Tibial nerve (tissue), 4 donors: ENCODE data around the gene LPIN1. TPM values are rescaled to one million over a fixed set of nuclear protein-coding genes. Genes with fewer than 3 reads are reported as not detected.

ENCODE experiments used
- DNase-seq, 2 donors: peaks; one replicate each; pipeline ENCODE4 v3.0.0-alpha.2; 2019; ENCODE audit warnings: low spot score in 2 of 2
- H3K27ac ChIP-seq, 4 donors: fragments of 200-600 bp; sonication (generic) in 3 of 4; one replicate each; pipeline ENCODE4 v1.5.1; 2017 to 2019; ENCODE audit warnings: mild to moderate bottlenecking in 1 of 4
- H3K27me3 ChIP-seq, 2 donors: fragments of 200-600 bp; sonication (generic) in 1 of 2; one replicate each; pipeline versions ENCODE4 v1.5.1 to v1.6.0; 2017 to 2019
- H3K36me3 ChIP-seq, 3 donors: fragments of 200-600 bp; sonication (generic); one replicate each; pipeline ENCODE4 v1.5.1; 2018 to 2019
- H3K4me1 ChIP-seq, 4 donors: fragments of 200-600 bp; sonication (generic) in 3 of 4; one replicate each; pipeline ENCODE4 v1.5.1; 2017 to 2019
- H3K4me3 ChIP-seq, 4 donors: fragments of 200-600 bp; sonication (generic) in 3 of 4; one replicate each; pipeline ENCODE4 v1.5.1; 2017 to 2019; ENCODE audit warnings: mild to moderate bottlenecking in 1 of 4, moderate library complexity in 1 of 4
- H3K9me3 ChIP-seq, 4 donors: fragments of 200-600 bp; sonication (generic) in 3 of 4; one replicate each; pipeline ENCODE4 v1.5.1; 2017 to 2019
- CTCF ChIP-seq, 5 experiments: fragments of 200-600 bp in 3 of 5; fragments of 450-650 bp in 2 of 5; sonication (generic) in 3 of 5; IDR thresholded peaks; one replicate each; pipeline ENCODE4 v1.5.1; 2016 to 2019; ENCODE audit warnings: antibody characterized with exemption in 5 of 5, mild to moderate bottlenecking in 3 of 5, moderate library complexity in 2 of 5
- EP300 ChIP-seq, 2 donors: sonication (generic); formaldehyde crosslinking; IDR thresholded peaks; one replicate each; pipeline ENCODE4 v1.6.1; 2017; ENCODE audit warnings: antibody characterized with exemption in 2 of 2, mild to moderate bottlenecking in 1 of 2
- POLR2A ChIP-seq, 2 donors: fragments of 450-650 bp; IDR thresholded peaks; one replicate each; pipeline ENCODE4 v1.6.1; 2017; ENCODE audit warnings: antibody characterized with exemption in 2 of 2, mild to moderate bottlenecking in 2 of 2, moderate library complexity in 2 of 2
- WGBS, 2 donors: methylation state at CpG; one replicate each; pipeline ENCODE4 v1.1.5; 2018; 5-methylcytosine and 5-hydroxymethylcytosine counted together
- total RNA-seq, 4 donors: library from RNA; depleted of rRNA; stranded (reverse); fragments of >200 nt; gene quantifications; one replicate each; pipeline ENCODE4 v1.1.0, GENCODE V29; 2016

LPIN1 gene
- total RNA-seq, 4 donors from 2014 or later, result 170 to 202 (median 172) TPM

- TF ChIP-seq EP300 (IDR thresholded peaks at IDR 0.05), result no peak
- TF ChIP-seq POLR2A (IDR thresholded peaks at IDR 0.05), result no peak
- no peak for TF ChIP-seq CTCF (IDR thresholded peaks at IDR 0.05)
- WGBS, 2 donors, result 89 to 92% methylated on average over 9 of the region's 9 CpGs
- H3K27me3 ChIP-seq, result no peaks in the 10 kb centered on the region
- peaks cover 0 to 12% (median 0%) of the 10 kb centered on the region in 4 donors for H3K4me1 ChIP-seq
- DNase-seq, result no peak
- no peaks in the 10 kb centered on the region for H3K9me3 ChIP-seq
- H3K27ac ChIP-seq, result no peak overlapping the region
- no peak overlapping the region for H3K4me3 ChIP-seq
- H3K36me3 ChIP-seq, result peaks cover 0 to 99% (median 0%) of the 10 kb centered on the region in 3 donors
Measured at GRCh38 chr2:11785611-11785940, 39.1 kb downstream of the LPIN1 start.

- no peak for DNase-seq
- Histone ChIP-seq H3K27me3 (no peaks in the 10 kb centered on the region), H3K4me1 (peaks cover 0 to 12% (median 0%) of the 10 kb centered on the region in 4 donors), H3K27ac (no peak overlapping the region), H3K4me3 (no peak overlapping the region), H3K36me3 (peaks cover 0 to 99% (median 0%) of the 10 kb centered on the region in 3 donors), H3K9me3 (no peaks in the 10 kb centered on the region)
- WGBS, 2 donors, result 90 to 91% methylated on average over 9 of the region's 9 CpGs
- TF ChIP-seq EP300 (IDR thresholded peaks at IDR 0.05) (no peak), CTCF (IDR thresholded peaks at IDR 0.05) (no peak), POLR2A (IDR thresholded peaks at IDR 0.05) (no peak)
Measured at GRCh38 chr2:11786191-11786590, 39.8 kb downstream of the LPIN1 start.

GRCh38 chr2:11786592-11786991 lies 40.2 kb downstream of the LPIN1 start:
- DNase-seq, result no peak
- no peaks in the 10 kb centered on the region for H3K9me3 ChIP-seq
- no peaks in the 10 kb centered on the region for H3K27me3 ChIP-seq
- peaks cover 0 to 98% (median 3%) of the 10 kb centered on the region in 3 donors for H3K36me3 ChIP-seq
- no peak overlapping the region for H3K27ac ChIP-seq
- no peak overlapping the region for H3K4me3 ChIP-seq
- H3K4me1 ChIP-seq, result peaks cover 0 to 12% (median 0%) of the 10 kb centered on the region in 4 donors
- TF ChIP-seq CTCF (IDR thresholded peaks at IDR 0.05) (no peak), POLR2A (IDR thresholded peaks at IDR 0.05) (no peak), EP300 (IDR thresholded peaks at IDR 0.05) (no peak)
- WGBS, 2 donors, result 97% methylated on average over 13 of the region's 13 CpGs

GRCh38 chr2:11787991-11788390 lies 41.6 kb downstream of the LPIN1 start:
- Histone ChIP-seq H3K4me3 (no peak overlapping the region), H3K27me3 (no peaks in the 10 kb centered on the region), H3K27ac (no peak overlapping the region), H3K9me3 (no peaks in the 10 kb centered on the region), H3K36me3 (peaks cover 0 to 98% (median 17%) of the 10 kb centered on the region in 3 donors), H3K4me1 (peaks cover 0 to 12% (median 0%) of the 10 kb centered on the region in 4 donors)
- no peak for DNase-seq
- TF ChIP-seq POLR2A (IDR thresholded peaks at IDR 0.05), result no peak
- no peak for TF ChIP-seq CTCF (IDR thresholded peaks at IDR 0.05)
- TF ChIP-seq EP300 (IDR thresholded peaks at IDR 0.05), result no peak
- 87 to 91% methylated on average over 9 of the region's 9 CpGs for WGBS, 2 donors

- Histone ChIP-seq H3K4me1 (peaks cover 0 to 12% (median 0%) of the 10 kb centered on the region in 4 donors), H3K36me3 (peaks cover 0 to 98% (median 23%) of the 10 kb centered on the region in 3 donors), H3K27me3 (no peaks in the 10 kb centered on the region), H3K4me3 (no peak overlapping the region), H3K27ac (no peak overlapping the region), H3K9me3 (no peaks in the 10 kb centered on the region)
- no peak for DNase-seq
- TF ChIP-seq CTCF (IDR thresholded peaks at IDR 0.05) (no peak), POLR2A (IDR thresholded peaks at IDR 0.05) (no peak), EP300 (IDR thresholded peaks at IDR 0.05) (no peak)
- WGBS, 2 donors, result 86% methylated on average over 7 of the region's 7 CpGs
Measured at GRCh38 chr2:11788461-11789124, 42.2 kb downstream of the LPIN1 start.
